ENCODE results near the gene FBRS.

DNA sequence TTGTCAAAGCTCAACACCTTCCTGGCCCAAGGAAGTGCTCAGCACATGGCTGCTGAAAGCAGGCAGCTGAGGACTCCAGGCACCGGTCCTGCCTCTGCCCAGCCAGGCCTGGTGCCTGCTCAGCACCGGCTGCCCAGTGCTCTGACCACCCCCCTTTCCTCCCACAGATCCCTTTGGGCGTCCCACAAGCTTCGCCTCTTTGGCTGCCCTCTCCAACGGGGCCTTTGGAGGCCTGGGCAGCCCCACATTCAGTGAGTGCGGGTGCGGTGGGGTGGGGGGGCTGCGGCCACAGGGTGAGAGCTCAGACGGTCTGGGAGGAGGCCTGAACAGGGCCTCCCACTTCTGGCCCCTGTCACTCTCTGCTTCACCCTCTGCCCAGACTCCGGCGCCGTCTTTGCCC, 10.2 kb downstream of the FBRS start:
- TF ChIP-seq POLR2A (IDR thresholded peaks at IDR 0.05) (no peak), POLR2AphosphoS5 (IDR thresholded peaks at IDR 0.05; ENCODE audit: insufficient read depth in 1 of 2, low read depth in 1 of 2) (no peak)
- TF ChIP-seq, protein P1, sequence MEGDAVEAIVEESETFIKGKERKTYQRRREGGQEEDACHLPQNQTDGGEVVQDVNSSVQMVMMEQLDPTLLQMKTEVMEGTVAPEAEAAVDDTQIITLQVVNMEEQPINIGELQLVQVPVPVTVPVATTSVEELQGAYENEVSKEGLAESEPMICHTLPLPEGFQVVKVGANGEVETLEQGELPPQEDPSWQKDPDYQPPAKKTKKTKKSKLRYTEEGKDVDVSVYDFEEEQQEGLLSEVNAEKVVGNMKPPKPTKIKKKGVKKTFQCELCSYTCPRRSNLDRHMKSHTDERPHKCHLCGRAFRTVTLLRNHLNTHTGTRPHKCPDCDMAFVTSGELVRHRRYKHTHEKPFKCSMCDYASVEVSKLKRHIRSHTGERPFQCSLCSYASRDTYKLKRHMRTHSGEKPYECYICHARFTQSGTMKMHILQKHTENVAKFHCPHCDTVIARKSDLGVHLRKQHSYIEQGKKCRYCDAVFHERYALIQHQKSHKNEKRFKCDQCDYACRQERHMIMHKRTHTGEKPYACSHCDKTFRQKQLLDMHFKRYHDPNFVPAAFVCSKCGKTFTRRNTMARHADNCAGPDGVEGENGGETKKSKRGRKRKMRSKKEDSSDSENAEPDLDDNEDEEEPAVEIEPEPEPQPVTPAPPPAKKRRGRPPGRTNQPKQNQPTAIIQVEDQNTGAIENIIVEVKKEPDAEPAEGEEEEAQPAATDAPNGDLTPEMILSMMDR (IDR thresholded peaks at IDR 0.05) = no peak
